Measurements from ENCODE around the gene KRT6A. TPM values are rescaled to one million over a fixed set of nuclear protein-coding genes. Genes with fewer than 3 reads are reported as not detected.

The KRT6A gene
- total RNA-seq (under 1 TPM in 1 of 2 donors, not detected in 1; 0.05 TPM), polyA plus RNA-seq (under 1 TPM in 1 of 2 donors, not detected in 1; 0.02 TPM)

DNA sequence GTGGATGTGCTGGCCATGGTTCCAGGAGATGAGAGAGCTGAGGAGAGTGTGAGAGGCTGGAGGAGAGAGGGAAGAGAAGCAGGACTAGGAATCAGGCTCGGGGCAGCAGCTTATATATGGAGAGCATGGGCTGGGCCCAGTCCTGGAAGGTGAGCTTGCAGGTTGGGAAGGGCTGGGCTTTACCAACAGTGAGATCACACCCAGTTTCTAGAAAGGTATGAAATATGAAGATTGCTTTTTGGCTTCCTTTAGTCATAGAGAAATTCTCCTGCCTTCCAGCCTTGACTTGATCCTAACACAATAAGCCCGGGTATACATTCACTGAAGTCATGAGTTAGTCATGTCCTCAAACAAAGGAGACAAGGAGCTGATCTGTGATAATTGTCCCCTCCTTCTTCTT, at the start of gene KRT6A:
Gene KRT6A (minus strand): TSS at position 86 of the 400 bp plus-strand sequence. CDS start 69 bp downstream, at position 17.
- Histone ChIP-seq H3K4me3 (ENCODE audit: low read depth in 1 of 3, low read length in 3 of 3) (no peak within 1 kb of the TSS), H3K4me1 (ENCODE audit: control insufficient read depth in 4 of 4, insufficient read depth in 4 of 4, low read length in 3 of 4) (no peaks in the 10 kb centered on the region), H3K36me3 (ENCODE audit: control insufficient read depth in 4 of 4, insufficient read depth in 3 of 4, low read depth in 1 of 4, low read length in 3 of 4) (no peaks in the 10 kb centered on the region), H3K9me3 (ENCODE audit: control insufficient read depth in 4 of 4, low read length in 3 of 4) (no peaks in the 10 kb centered on the region), H3K27me3 (ENCODE audit: control insufficient read depth in 4 of 4, insufficient read depth in 4 of 4, low read length in 3 of 4) (peaks cover 0 to 9% (median 0%) of the 10 kb centered on the region in 4 donors), H3K9ac (ENCODE audit: low read depth in 1 of 2, low read length in 2 of 2) (no peak within 1 kb of the TSS), H3K27ac (ENCODE audit: low read depth in 1 of 2, low read length in 2 of 2) (no peak within 1 kb of the TSS)
- WGBS = 97% methylated on average over 2 of the region's 2 CpGs
- DNase-seq (ENCODE audit: low spot score) = no peak
- TF ChIP-seq, protein P1, sequence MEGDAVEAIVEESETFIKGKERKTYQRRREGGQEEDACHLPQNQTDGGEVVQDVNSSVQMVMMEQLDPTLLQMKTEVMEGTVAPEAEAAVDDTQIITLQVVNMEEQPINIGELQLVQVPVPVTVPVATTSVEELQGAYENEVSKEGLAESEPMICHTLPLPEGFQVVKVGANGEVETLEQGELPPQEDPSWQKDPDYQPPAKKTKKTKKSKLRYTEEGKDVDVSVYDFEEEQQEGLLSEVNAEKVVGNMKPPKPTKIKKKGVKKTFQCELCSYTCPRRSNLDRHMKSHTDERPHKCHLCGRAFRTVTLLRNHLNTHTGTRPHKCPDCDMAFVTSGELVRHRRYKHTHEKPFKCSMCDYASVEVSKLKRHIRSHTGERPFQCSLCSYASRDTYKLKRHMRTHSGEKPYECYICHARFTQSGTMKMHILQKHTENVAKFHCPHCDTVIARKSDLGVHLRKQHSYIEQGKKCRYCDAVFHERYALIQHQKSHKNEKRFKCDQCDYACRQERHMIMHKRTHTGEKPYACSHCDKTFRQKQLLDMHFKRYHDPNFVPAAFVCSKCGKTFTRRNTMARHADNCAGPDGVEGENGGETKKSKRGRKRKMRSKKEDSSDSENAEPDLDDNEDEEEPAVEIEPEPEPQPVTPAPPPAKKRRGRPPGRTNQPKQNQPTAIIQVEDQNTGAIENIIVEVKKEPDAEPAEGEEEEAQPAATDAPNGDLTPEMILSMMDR (IDR thresholded peaks at IDR 0.05; ENCODE audit: low read depth, low read length, missing input control) = no peak
- TF ChIP-seq GABPA (IDR thresholded peaks at IDR 0.05 in 1 of 2, conservative IDR thresholded peaks at IDR 0.05 in 1 of 2) (no peak), SP1 (IDR thresholded peaks at IDR 0.05) (no peak), HNF4G (IDR thresholded peaks at IDR 0.05) (no peak), HNF4A (conservative IDR thresholded peaks at IDR 0.05) (no peak)
- TF ChIP-seq, protein P2, sequence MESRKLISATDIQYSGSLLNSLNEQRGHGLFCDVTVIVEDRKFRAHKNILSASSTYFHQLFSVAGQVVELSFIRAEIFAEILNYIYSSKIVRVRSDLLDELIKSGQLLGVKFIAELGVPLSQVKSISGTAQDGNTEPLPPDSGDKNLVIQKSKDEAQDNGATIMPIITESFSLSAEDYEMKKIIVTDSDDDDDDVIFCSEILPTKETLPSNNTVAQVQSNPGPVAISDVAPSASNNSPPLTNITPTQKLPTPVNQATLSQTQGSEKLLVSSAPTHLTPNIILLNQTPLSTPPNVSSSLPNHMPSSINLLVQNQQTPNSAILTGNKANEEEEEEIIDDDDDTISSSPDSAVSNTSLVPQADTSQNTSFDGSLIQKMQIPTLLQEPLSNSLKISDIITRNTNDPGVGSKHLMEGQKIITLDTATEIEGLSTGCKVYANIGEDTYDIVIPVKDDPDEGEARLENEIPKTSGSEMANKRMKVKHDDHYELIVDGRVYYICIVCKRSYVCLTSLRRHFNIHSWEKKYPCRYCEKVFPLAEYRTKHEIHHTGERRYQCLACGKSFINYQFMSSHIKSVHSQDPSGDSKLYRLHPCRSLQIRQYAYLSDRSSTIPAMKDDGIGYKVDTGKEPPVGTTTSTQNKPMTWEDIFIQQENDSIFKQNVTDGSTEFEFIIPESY (IDR thresholded peaks at IDR 0.05) = no peak

DNA sequence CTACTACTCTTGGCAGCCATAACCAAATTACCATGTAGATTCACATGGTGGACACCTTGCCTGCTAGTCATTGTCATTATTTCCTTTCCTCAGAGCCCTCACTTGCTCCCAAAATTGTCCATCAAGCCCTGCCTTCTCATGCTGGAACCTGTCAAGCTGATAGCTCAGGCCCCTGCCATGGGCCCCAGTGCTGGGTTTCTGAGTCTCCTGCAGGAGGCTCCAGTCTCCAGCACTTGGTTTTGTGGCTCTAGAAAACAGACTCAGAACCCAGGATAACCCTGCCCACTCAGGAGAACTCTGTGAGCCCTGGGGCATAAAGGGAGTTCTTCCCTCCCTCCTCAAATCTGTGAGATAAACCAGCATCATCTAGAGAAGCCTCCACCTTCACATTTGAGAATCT, 49.1 kb upstream of the KRT6A start:
- H3K4me3 ChIP-seq (ENCODE audit: low read depth in 1 of 3, low read length in 3 of 3) = no peak overlapping the region
- no peak for TF ChIP-seq FOXA2 (IDR thresholded peaks at IDR 0.05)
- TF ChIP-seq, protein P3, sequence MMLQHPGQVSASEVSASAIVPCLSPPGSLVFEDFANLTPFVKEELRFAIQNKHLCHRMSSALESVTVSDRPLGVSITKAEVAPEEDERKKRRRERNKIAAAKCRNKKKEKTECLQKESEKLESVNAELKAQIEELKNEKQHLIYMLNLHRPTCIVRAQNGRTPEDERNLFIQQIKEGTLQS (IDR thresholded peaks at IDR 0.05) = no peak
- no peak for TF ChIP-seq HNF4G (IDR thresholded peaks at IDR 0.05)
- no peak for TF ChIP-seq RXRA (IDR thresholded peaks at IDR 0.05)
- no peak for TF ChIP-seq NR2F2 (IDR thresholded peaks at IDR 0.05)
- TF ChIP-seq, protein P4, sequence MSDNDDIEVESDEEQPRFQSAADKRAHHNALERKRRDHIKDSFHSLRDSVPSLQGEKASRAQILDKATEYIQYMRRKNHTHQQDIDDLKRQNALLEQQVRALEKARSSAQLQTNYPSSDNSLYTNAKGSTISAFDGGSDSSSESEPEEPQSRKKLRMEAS (IDR thresholded peaks at IDR 0.05) = no peak
- no peak for TF ChIP-seq SP1 (IDR thresholded peaks at IDR 0.05)
- TF ChIP-seq YY1 (IDR thresholded peaks at IDR 0.05) = no peak
- H3K27me3 ChIP-seq (ENCODE audit: control insufficient read depth in 4 of 4, insufficient read depth in 4 of 4, low read length in 3 of 4) = no peaks in the 10 kb centered on the region
- no peak for DNase-seq (ENCODE audit: low spot score)
- H3K36me3 ChIP-seq (ENCODE audit: control insufficient read depth in 4 of 4, insufficient read depth in 3 of 4, low read depth in 1 of 4, low read length in 3 of 4) = no peaks in the 10 kb centered on the region
- no peak overlapping the region for H3K9ac ChIP-seq (ENCODE audit: low read depth in 1 of 2, low read length in 2 of 2)
- no peaks in the 10 kb centered on the region for H3K4me1 ChIP-seq (ENCODE audit: control insufficient read depth in 4 of 4, insufficient read depth in 4 of 4, low read length in 3 of 4)
- no peak overlapping the region for H3K27ac ChIP-seq (ENCODE audit: low read depth in 1 of 2, low read length in 2 of 2)
- H3K9me3 ChIP-seq (ENCODE audit: control insufficient read depth in 4 of 4, low read length in 3 of 4) = no peaks in the 10 kb centered on the region

DNA sequence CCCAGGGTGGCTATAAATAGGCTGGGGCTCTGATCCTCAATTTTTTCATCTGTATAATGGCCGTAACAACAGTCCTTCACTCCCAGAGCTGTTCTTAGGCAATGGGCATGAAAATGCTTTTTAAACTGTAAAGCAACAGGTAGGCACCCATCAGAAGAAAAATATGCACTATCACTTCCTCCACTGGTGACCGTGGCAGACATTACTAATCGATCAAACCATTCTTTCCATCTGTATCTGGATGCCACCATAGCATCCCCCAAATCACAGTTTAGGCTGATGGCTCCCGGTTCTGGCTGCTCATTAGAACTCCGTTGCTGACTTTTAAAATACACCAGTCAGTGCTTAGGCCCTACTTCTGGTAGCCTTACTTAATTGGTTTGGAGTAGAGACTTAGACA, 48.7 kb upstream of the KRT6A start:
- 94% methylated on average over 5 of the region's 5 CpGs for WGBS

More for the DNA sequence above, 48.7 kb upstream of the KRT6A start:
- TF ChIP-seq SP1 (IDR thresholded peaks at IDR 0.05) = no peak
- no peak for TF ChIP-seq JUND (IDR thresholded peaks at IDR 0.05)
- TF ChIP-seq HNF4G (IDR thresholded peaks at IDR 0.05) = no peak
- TF ChIP-seq RAD21 (IDR thresholded peaks at IDR 0.05) = no peak
- no peak for TF ChIP-seq HNF4A (conservative IDR thresholded peaks at IDR 0.05)
- TF ChIP-seq YY1 (IDR thresholded peaks at IDR 0.05) = no peak
- H3K4me3 ChIP-seq (ENCODE audit: low read depth in 1 of 3, low read length in 3 of 3) = no peak overlapping the region
- H3K9ac ChIP-seq (ENCODE audit: low read depth in 1 of 2, low read length in 2 of 2) = no peak overlapping the region
- no peaks in the 10 kb centered on the region for H3K4me1 ChIP-seq (ENCODE audit: control insufficient read depth in 4 of 4, insufficient read depth in 4 of 4, low read length in 3 of 4)
- no peaks in the 10 kb centered on the region for H3K9me3 ChIP-seq (ENCODE audit: control insufficient read depth in 4 of 4, low read length in 3 of 4)
- no peaks in the 10 kb centered on the region for H3K36me3 ChIP-seq (ENCODE audit: control insufficient read depth in 4 of 4, insufficient read depth in 3 of 4, low read depth in 1 of 4, low read length in 3 of 4)
- DNase-seq (ENCODE audit: low spot score) = no peak
- no peak overlapping the region for H3K27ac ChIP-seq (ENCODE audit: low read depth in 1 of 2, low read length in 2 of 2)
- no peaks in the 10 kb centered on the region for H3K27me3 ChIP-seq (ENCODE audit: control insufficient read depth in 4 of 4, insufficient read depth in 4 of 4, low read length in 3 of 4)
